Measurements from ENCODE around the gene COL20A1.

- TF ChIP-seq CTCF (IDR thresholded peaks at IDR 0.05) = no peak
- TF ChIP-seq POLR2AphosphoS5 (IDR thresholded peaks at IDR 0.05; ENCODE audit: low read depth, low read length) = no peak
- TF ChIP-seq SIN3A (IDR thresholded peaks at IDR 0.05; ENCODE audit: borderline replicate concordance, insufficient read depth, low read depth, low read length) = no peak
- no peak for TF ChIP-seq REST (IDR thresholded peaks at IDR 0.05; ENCODE audit: insufficient read depth in 1 of 2, low read depth in 2 of 2, low read length in 1 of 2)
These were observed 1.0 kb downstream of the COL20A1 start for GRCh38 chr20:63293871-63294535.
